Neural cell (in vitro differentiated cells): ENCODE measurements around the gene UNKL.

Experiments used
- EP300 ChIP-seq: fragments of 450-650 bp; conservative IDR thresholded peaks from 2 replicates; pipeline ENCODE4 v1.6.1; 2014; ENCODE audit warnings: antibody characterized with exemption, mild to moderate bottlenecking, moderate library complexity; ENCODE audit not compliant: poor library complexity, severe bottlenecking
- EZH2 ChIP-seq: fragments of 200-600, 300-800 bp; shearing (Covaris generic), sonication (generic); IDR thresholded peaks from 2 replicates; pipeline ENCODE4 v1.6.1; 2014; ENCODE audit warnings: antibody characterized with exemption, low read length, borderline replicate concordance, mild to moderate bottlenecking; ENCODE audit not compliant: insufficient read depth, poor library complexity, severe bottlenecking
- MXI1 ChIP-seq: fragments of 450-650 bp; conservative IDR thresholded peaks from 2 replicates; pipeline ENCODE4 v1.6.1; 2014; ENCODE audit warnings: antibody characterized with exemption, mild to moderate bottlenecking; ENCODE audit not compliant: poor library complexity, severe bottlenecking
- POLR2AphosphoS5 ChIP-seq: IDR thresholded peaks from 2 replicates; pipeline ENCODE4 v1.6.1; 2012
- RAD21 ChIP-seq: fragments of 450-650 bp; conservative IDR thresholded peaks from 2 replicates; pipeline ENCODE4 v1.6.1; 2014; ENCODE audit warnings: antibody characterized with exemption, mild to moderate bottlenecking, moderate library complexity
- SMC3 ChIP-seq: fragments of 450-650 bp; conservative IDR thresholded peaks from 2 replicates; pipeline ENCODE4 v1.6.1; 2014; ENCODE audit warnings: antibody characterized with exemption, mild to moderate bottlenecking, moderate library complexity; ENCODE audit not compliant: poor library complexity
- TAF1 ChIP-seq: IDR thresholded peaks from 2 replicates; pipeline ENCODE4 v1.6.1; 2012; ENCODE audit warnings: low read depth
- TF ChIP-seq, protein P1 (sequence below): fragments of 450-650 bp; IDR thresholded peaks from 2 replicates; pipeline ENCODE4 v1.5.1; 2014; ENCODE audit warnings: antibody characterized with exemption, mild to moderate bottlenecking, moderate library complexity; ENCODE audit not compliant: poor library complexity, severe bottlenecking

DNA sequence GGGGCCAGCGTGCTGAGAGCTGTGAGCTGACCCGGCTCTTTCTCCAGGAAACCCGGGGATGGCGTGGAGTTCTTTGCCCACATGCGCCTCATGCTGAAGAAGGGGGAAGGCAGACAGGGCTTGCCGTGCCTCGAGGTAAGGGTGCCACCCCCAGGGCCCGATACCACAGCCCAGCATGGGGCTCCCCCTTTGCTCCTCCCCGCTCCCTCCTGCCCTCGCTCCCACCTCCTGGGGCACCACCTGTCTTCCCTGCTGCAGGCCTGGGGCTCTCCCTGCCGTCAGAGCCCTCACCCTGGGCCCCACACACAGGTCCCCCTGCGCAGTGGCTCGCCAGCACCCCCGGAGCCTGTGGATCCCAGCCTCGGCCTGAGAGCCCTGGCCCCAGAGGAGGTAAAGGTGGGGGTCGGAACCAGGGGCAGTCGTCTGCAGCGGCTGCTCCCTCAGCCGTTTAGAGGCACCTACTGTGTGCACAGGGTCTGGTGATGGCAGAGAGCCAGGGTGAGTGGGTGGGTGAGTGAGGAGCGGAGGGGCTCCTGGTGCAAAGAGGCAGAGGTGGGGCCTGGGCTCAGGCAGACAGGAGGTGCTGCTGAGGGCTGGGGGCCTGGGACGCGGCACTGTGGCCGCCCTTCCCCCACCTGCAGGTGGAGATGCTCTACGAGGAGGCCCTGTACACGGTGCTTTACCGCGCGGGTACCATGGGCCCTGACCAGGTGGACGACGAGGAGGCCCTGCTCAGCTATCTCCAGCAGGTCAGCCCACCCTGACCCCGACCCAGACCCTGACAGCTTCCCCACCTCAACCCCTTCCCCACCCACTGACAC, 75.4 kb downstream of the UNKL start:
- TF ChIP-seq, protein P1, sequence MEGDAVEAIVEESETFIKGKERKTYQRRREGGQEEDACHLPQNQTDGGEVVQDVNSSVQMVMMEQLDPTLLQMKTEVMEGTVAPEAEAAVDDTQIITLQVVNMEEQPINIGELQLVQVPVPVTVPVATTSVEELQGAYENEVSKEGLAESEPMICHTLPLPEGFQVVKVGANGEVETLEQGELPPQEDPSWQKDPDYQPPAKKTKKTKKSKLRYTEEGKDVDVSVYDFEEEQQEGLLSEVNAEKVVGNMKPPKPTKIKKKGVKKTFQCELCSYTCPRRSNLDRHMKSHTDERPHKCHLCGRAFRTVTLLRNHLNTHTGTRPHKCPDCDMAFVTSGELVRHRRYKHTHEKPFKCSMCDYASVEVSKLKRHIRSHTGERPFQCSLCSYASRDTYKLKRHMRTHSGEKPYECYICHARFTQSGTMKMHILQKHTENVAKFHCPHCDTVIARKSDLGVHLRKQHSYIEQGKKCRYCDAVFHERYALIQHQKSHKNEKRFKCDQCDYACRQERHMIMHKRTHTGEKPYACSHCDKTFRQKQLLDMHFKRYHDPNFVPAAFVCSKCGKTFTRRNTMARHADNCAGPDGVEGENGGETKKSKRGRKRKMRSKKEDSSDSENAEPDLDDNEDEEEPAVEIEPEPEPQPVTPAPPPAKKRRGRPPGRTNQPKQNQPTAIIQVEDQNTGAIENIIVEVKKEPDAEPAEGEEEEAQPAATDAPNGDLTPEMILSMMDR = no peak
- TF ChIP-seq EZH2 (no peak), POLR2AphosphoS5 (no peak), SMC3 (no peak), TAF1 (no peak), RAD21 (no peak), MXI1 (no peak), EP300 (no peak)
